WERI-Rb-1 (cell line): ENCODE results near the gene ABO.
"Not testable (repeated sequence)": the region's sequence is repeated elsewhere in the genome, so short reads cannot be mapped to it uniquely, and the experiment has no call there.

Source experiments
- DNase-seq: peaks from one replicate; pipeline ENCODE4 v3.0.0-alpha.2; 2020
- H3K27ac ChIP-seq: fragments of 250-450 bp; sonication (Bioruptor Pico); 2 replicates; pipeline ENCODE4 v1.5.1; 2020; ENCODE audit warnings: mild to moderate bottlenecking, moderate library complexity
- H3K27me3 ChIP-seq: fragments of 250-450 bp; sonication (Bioruptor Pico); 2 replicates; pipeline ENCODE4 v1.5.1; 2021; ENCODE audit warnings: mild to moderate bottlenecking, low read depth, moderate library complexity; ENCODE audit not compliant: insufficient read depth, severe bottlenecking
- H3K36me3 ChIP-seq: fragments of 250-450 bp; sonication (Bioruptor Pico); 2 replicates; pipeline ENCODE4 v1.5.1; 2020; ENCODE audit warnings: mild to moderate bottlenecking, moderate library complexity
- H3K4me3 ChIP-seq: 2 replicates; pipeline ENCODE4 v1.5.1; 2011; ENCODE audit warnings: low read depth, mild to moderate bottlenecking, control low read depth, low read length
- H3K9me3 ChIP-seq: fragments of 250-450 bp; sonication (Bioruptor Pico); 2 replicates; pipeline ENCODE4 v1.5.1; 2021; ENCODE audit warnings: mild to moderate bottlenecking, moderate library complexity; ENCODE audit not compliant: severe bottlenecking
- CTCF ChIP-seq: IDR thresholded peaks from 2 replicates; pipeline ENCODE4 v1.5.1; 2011; ENCODE audit warnings: low read depth, mild to moderate bottlenecking, control low read depth, inconsistent platforms, low read length

The ABO gene

GRCh38 chr9:133237035-133237731 is 37.8 kb downstream of the ABO start:
- H3K9me3 ChIP-seq, result no peaks in the 10 kb centered on the region
- DNase-seq, result no peak
- TF ChIP-seq CTCF, result no peak
- H3K27me3 ChIP-seq, result no peaks in the 10 kb centered on the region
- no peak overlapping the region for H3K27ac ChIP-seq
- no peaks in the 10 kb centered on the region for H3K36me3 ChIP-seq
- no peak overlapping the region for H3K4me3 ChIP-seq

GRCh38 chr9:133236291-133237034 is 38.5 kb downstream of the ABO start:
- H3K9me3 ChIP-seq, H3K27ac ChIP-seq, H3K4me3 ChIP-seq, DNase-seq, H3K36me3 ChIP-seq, H3K27me3 ChIP-seq: not testable (repeated sequence)

- no peak overlapping the region for H3K4me3 ChIP-seq
- no peaks in the 10 kb centered on the region for H3K9me3 ChIP-seq
- no peaks in the 10 kb centered on the region for H3K36me3 ChIP-seq
- DNase-seq, result no peak
- no peak for TF ChIP-seq CTCF
- no peaks in the 10 kb centered on the region for H3K27me3 ChIP-seq
- H3K27ac ChIP-seq, result no peak overlapping the region
Observed at GRCh38 chr9:133235549-133236222, 39.3 kb downstream of the ABO start.

GRCh38 chr9:133234577-133235322 is 40.3 kb downstream of the ABO start:
- no peaks in the 10 kb centered on the region for H3K36me3 ChIP-seq
- DNase-seq, result no peak
- no peaks in the 10 kb centered on the region for H3K27me3 ChIP-seq
- TF ChIP-seq CTCF, result no peak
- H3K27ac ChIP-seq, result no peak overlapping the region
- no peak overlapping the region for H3K4me3 ChIP-seq
- H3K9me3 ChIP-seq, result no peaks in the 10 kb centered on the region

GRCh38 chr9:133233681-133234432 is 41.1 kb downstream of the ABO start:
- no peak for TF ChIP-seq CTCF
- Histone ChIP-seq H3K27me3 (no peaks in the 10 kb centered on the region), H3K27ac (no peak overlapping the region), H3K9me3 (no peaks in the 10 kb centered on the region), H3K36me3 (no peaks in the 10 kb centered on the region), H3K4me3 (no peak overlapping the region)
- DNase-seq, result no peak

GRCh38 chr9:133231934-133232568 is 43.0 kb downstream of the ABO start:
- not testable (repeated sequence) for DNase-seq, H3K4me3 ChIP-seq, H3K36me3 ChIP-seq, H3K27ac ChIP-seq, H3K9me3 ChIP-seq, H3K27me3 ChIP-seq

- H3K27me3 ChIP-seq, H3K9me3 ChIP-seq, DNase-seq, H3K4me3 ChIP-seq, H3K36me3 ChIP-seq, H3K27ac ChIP-seq: not testable (repeated sequence)
Observed at GRCh38 chr9:133230514-133230913, 44.5 kb downstream of the ABO start.
